RWPE2 (cell line): Measurements from ENCODE around the gene ZMYM2.

ENCODE experiments used
- ATAC-seq: fragments of 200-7000 bp; cut with Tn5 transposase; 3 replicates; pipeline ENCODE4 v1.9.1; 2021; ENCODE audit warnings: low read depth
- DNase-seq: peaks from one replicate; pipeline ENCODE4 v3.0.0-alpha.2; 2020; ENCODE audit warnings: low spot score
- H3K27ac ChIP-seq: fragments of 450-650 bp; 2 replicates; pipeline ENCODE4 v1.5.1; 2017; ENCODE audit warnings: mild to moderate bottlenecking; ENCODE audit not compliant: poor library complexity, severe bottlenecking
- H3K27me3 ChIP-seq: fragments of 250-450 bp; sonication (Bioruptor Pico); 2 replicates; pipeline ENCODE4 v1.5.1; 2021; ENCODE audit warnings: mild to moderate bottlenecking, moderate library complexity; ENCODE audit not compliant: insufficient read depth, poor library complexity, severe bottlenecking
- H3K36me3 ChIP-seq: fragments of 250-450 bp; sonication (Bioruptor Pico); 2 replicates; pipeline ENCODE4 v1.5.1; 2020; ENCODE audit warnings: low read depth, mild to moderate bottlenecking, moderate library complexity
- H3K4me1 ChIP-seq: fragments of 250-450 bp; sonication (Bioruptor Pico); 2 replicates; pipeline ENCODE4 v1.5.1; 2021; ENCODE audit warnings: mild to moderate bottlenecking, moderate library complexity; ENCODE audit not compliant: insufficient read depth, poor library complexity, severe bottlenecking
- H3K4me3 ChIP-seq: fragments of 250-450 bp; sonication (Bioruptor Pico); 2 replicates; pipeline ENCODE4 v1.5.1; 2021; ENCODE audit warnings: mild to moderate bottlenecking, moderate library complexity; ENCODE audit not compliant: severe bottlenecking
- H3K9me3 ChIP-seq: fragments of 250-450 bp; sonication (Bioruptor Pico); 2 replicates; pipeline ENCODE4 v1.5.1; 2021; ENCODE audit warnings: mild to moderate bottlenecking, moderate library complexity; ENCODE audit not compliant: severe bottlenecking
- CTCF ChIP-seq: fragments of 450-650 bp; IDR thresholded peaks from one replicate; pipeline ENCODE4 v1.5.1; 2017; ENCODE audit warnings: mild to moderate bottlenecking, moderate library complexity; ENCODE audit not compliant: poor library complexity, severe bottlenecking

The ZMYM2 gene

DNA sequence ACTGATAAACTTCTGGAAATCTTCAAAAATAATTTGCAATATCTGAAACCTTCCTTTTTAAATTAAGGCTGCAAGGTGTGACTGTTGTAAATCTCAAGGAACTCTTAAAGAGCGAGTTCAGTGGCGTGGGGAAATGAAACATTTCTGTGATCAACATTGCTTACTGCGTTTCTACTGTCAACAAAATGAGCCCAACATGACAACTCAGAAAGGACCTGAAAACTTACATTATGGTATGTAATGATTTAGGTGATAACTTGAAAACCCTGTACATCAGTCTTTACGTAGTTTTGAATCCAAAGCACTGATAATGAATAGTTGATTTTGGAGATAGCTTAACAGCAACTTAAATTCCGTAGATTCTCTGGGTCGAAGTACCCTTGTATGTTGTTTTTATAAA, 92.8 kb downstream of the ZMYM2 start:
- H3K4me1 ChIP-seq: no peaks in the 10 kb centered on the region
- TF ChIP-seq CTCF: no peak
- DNase-seq (no peak), ATAC-seq (no peak)
- no peak overlapping the region for H3K27ac ChIP-seq
- H3K27me3 ChIP-seq: no peaks in the 10 kb centered on the region
- H3K36me3 ChIP-seq: peaks cover 73% of the 10 kb centered on the region
- no peak overlapping the region for H3K4me3 ChIP-seq
- H3K9me3 ChIP-seq: no peaks in the 10 kb centered on the region

GRCh38 chr13:20053016-20053415, 94.5 kb downstream of the ZMYM2 start:
- no peak overlapping the region for H3K27ac ChIP-seq
- peaks cover 74% of the 10 kb centered on the region for H3K36me3 ChIP-seq
- ATAC-seq (no peak), DNase-seq (no peak)
- no peak overlapping the region for H3K4me3 ChIP-seq
- H3K9me3 ChIP-seq: no peaks in the 10 kb centered on the region
- H3K4me1 ChIP-seq: no peaks in the 10 kb centered on the region
- H3K27me3 ChIP-seq: no peaks in the 10 kb centered on the region
- TF ChIP-seq CTCF: no peak

DNA sequence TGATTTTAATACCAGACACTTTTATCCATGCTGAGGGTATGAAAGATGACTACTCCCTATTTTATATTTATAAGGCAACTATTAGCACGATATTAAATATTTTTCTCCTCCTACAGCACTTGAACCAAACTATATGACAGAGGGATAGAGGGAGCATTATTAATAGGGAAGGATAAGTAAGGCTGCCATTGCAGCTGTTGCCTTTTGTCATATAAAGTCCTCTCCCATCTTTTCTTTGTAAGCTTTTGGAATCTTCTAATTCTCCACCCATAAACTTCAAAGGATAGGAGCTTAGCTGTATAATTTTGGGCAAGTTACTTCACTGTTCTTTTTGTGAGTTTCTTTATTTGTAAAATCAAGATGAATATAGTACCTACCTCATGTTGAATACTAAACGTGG, 95.4 kb downstream of the ZMYM2 start:
- no peaks in the 10 kb centered on the region for H3K27me3 ChIP-seq
- H3K4me1 ChIP-seq: no peaks in the 10 kb centered on the region
- DNase-seq (no peak), ATAC-seq (no peak)
- H3K36me3 ChIP-seq: peaks cover 81% of the 10 kb centered on the region
- no peak overlapping the region for H3K27ac ChIP-seq
- no peak overlapping the region for H3K4me3 ChIP-seq
- H3K9me3 ChIP-seq: no peaks in the 10 kb centered on the region
- no peak for TF ChIP-seq CTCF

GRCh38 chr13:20054586-20054985, 96.1 kb downstream of the ZMYM2 start:
- ATAC-seq (no peak), DNase-seq (no peak)
- Histone ChIP-seq H3K4me3 (no peak overlapping the region), H3K36me3 (peaks cover 82% of the 10 kb centered on the region), H3K27ac (no peak overlapping the region), H3K9me3 (no peaks in the 10 kb centered on the region), H3K27me3 (no peaks in the 10 kb centered on the region), H3K4me1 (no peaks in the 10 kb centered on the region)
- no peak for TF ChIP-seq CTCF

- H3K9me3 ChIP-seq: no peaks in the 10 kb centered on the region
- no peaks in the 10 kb centered on the region for H3K27me3 ChIP-seq
- no peak overlapping the region for H3K27ac ChIP-seq
- DNase-seq (no peak), ATAC-seq (no peak)
- no peak overlapping the region for H3K4me3 ChIP-seq
- no peaks in the 10 kb centered on the region for H3K4me1 ChIP-seq
- no peak for TF ChIP-seq CTCF
- H3K36me3 ChIP-seq: peaks cover 80% of the 10 kb centered on the region
Measured at GRCh38 chr13:20057214-20057613, 98.7 kb downstream of the ZMYM2 start.
